Lower leg skin (tissue), 4 donors: ENCODE data around the gene ALDH18A1. TPM values are rescaled to one million over a fixed set of nuclear protein-coding genes. Genes with fewer than 3 reads are reported as not detected.

ENCODE experiments used
- DNase-seq, 2 donors: peaks; one replicate each; pipeline ENCODE4 v3.0.0-alpha.2; 2019; ENCODE audit warnings: low spot score in 2 of 2
- H3K4me3 ChIP-seq: fragments of 200-600 bp; sonication (generic); 2 replicates; pipeline ENCODE4 v1.5.1; 2017; ENCODE audit warnings: mild to moderate bottlenecking, low read depth; ENCODE audit not compliant: poor library complexity, severe bottlenecking
- POLR2A ChIP-seq, 2 donors: fragments of 450-650 bp; IDR thresholded peaks; one replicate each; pipeline ENCODE4 v1.6.1; 2016 to 2017; ENCODE audit warnings: antibody characterized with exemption in 2 of 2, mild to moderate bottlenecking in 1 of 2, moderate library complexity in 1 of 2
- WGBS, 2 donors: methylation state at CpG; one replicate each; pipeline ENCODE4 v1.1.5; 2018; 5-methylcytosine and 5-hydroxymethylcytosine counted together
- intact Hi-C: fragments of 100-400 bp; cut with DNase I; formaldehyde crosslinking; loops from one replicate; pipeline ENCODE4 v1.15.0; 2023; ENCODE audit warnings: low total_unique reads
- total RNA-seq, 4 donors: library from RNA; depleted of rRNA; stranded (reverse); fragments of >200 nt; gene quantifications; one replicate each; pipeline ENCODE4 v1.1.0, GENCODE V29; 2016
- TF ChIP-seq, protein P1 (sequence below), 3 donors: fragments of 450-650 bp; IDR thresholded peaks; one replicate each; pipeline ENCODE4 v1.5.1; 2016; ENCODE audit warnings: antibody characterized with exemption in 3 of 3, mild to moderate bottlenecking in 3 of 3, moderate library complexity in 2 of 3

ALDH18A1 gene
- total RNA-seq, 4 donors from 2014 or later = 25.1 to 32.4 (median 29.1) TPM

DNA sequence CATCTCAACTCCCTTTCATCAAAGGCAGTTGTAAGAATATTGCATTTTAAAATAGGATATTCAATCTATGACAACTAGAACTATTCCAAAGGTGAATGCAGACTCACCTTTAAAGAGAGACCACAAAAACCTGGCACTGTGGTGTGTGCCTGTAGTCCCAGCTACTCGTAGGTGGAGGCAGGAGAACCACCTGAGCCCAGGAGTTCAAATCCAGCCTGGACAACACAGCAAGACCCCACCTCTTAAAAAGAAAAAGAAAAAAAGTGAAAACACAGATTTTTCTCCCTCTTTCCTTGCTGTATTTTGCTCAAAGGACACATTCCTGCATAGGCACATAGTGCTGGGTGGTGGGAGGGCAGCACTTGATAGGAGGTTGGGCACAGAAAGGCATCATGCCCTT is 739 bp upstream of the ALDH18A1 start:
- intact Hi-C loops = no loop called here
- H3K4me3 ChIP-seq = no peak overlapping the region
- whole genome bisulfite sequencing, 2 donors = 32 to 75% methylated on average over 1 of the region's 1 CpG
- TF ChIP-seq, protein P1, sequence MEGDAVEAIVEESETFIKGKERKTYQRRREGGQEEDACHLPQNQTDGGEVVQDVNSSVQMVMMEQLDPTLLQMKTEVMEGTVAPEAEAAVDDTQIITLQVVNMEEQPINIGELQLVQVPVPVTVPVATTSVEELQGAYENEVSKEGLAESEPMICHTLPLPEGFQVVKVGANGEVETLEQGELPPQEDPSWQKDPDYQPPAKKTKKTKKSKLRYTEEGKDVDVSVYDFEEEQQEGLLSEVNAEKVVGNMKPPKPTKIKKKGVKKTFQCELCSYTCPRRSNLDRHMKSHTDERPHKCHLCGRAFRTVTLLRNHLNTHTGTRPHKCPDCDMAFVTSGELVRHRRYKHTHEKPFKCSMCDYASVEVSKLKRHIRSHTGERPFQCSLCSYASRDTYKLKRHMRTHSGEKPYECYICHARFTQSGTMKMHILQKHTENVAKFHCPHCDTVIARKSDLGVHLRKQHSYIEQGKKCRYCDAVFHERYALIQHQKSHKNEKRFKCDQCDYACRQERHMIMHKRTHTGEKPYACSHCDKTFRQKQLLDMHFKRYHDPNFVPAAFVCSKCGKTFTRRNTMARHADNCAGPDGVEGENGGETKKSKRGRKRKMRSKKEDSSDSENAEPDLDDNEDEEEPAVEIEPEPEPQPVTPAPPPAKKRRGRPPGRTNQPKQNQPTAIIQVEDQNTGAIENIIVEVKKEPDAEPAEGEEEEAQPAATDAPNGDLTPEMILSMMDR (IDR thresholded peaks at IDR 0.05) = no peak
- TF ChIP-seq POLR2A (IDR thresholded peaks at IDR 0.05) = no peak
- no peak for DNase-seq

DNA sequence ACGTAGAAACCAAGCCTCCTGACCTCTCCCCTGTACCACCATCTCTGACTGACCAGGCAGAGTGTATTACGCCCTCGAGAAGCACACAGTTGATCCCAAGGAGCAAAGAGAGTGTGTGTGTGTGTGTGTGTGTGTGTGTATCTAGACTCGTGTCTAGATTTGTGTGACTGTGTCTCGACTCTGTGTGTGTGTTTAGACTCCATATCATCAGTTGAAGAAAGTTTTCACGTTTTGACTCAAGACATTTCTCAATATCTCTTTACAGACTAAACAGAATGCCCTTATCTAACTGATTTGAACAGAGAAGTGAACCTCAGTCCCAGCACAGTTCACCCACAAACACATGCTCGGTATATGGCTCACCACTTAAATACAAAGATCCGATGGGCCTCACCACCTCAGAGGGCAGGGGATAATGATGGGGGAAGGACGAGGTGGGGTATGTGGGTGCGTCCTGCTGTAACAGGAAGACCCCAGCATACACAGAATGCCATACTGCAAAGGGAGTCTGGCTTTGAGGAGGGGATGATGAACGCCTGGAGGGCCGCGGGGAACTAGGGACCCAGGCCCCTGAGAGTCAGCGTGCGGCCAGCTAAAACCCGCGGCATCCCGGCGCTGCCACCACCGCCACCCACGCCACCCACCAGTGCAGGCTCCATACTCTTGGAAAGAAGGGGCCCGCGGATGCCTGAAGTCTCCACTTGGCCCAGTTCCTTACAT is 780 bp downstream of the ALDH18A1 start:
- TF ChIP-seq, protein P1 (IDR thresholded peaks at IDR 0.05) = no peak
- no peak for TF ChIP-seq POLR2A (IDR thresholded peaks at IDR 0.05)
- 10 to 14% methylated on average over 16 to 21 of the region's 23 CpGs for WGBS, 2 donors
- peak overlapping the region; percentile 67 for H3K4me3 ChIP-seq
- DNase-seq = peak in 1 of 2 donors; percentile 87
- intact Hi-C loops = no loop called here

DNA sequence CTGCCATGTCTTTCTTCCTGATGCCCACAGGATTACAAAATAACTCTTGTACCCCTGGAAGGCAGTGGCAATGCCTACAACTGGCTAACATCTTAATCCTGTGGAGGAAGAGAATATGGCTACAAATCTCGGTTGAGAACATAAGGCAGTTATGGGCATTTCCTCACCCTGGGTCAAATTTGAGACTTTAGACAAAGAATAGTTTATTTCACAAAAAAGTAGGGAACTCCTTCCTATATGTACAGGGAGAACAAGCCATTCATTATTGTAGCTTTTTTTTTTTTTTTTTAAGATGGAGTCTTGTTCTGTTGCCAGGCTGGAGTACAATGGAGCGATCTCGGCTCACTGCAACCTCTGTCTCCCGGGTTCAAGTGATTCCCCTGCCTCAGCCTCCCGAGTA is 2.6 kb downstream of the ALDH18A1 start:
- no peak for DNase-seq
- intact Hi-C loops = no loop called here
- 83 to 85% methylated on average over 5 of the region's 5 CpGs for WGBS, 2 donors
- TF ChIP-seq, protein P1 (IDR thresholded peaks at IDR 0.05) = no peak
- no peak for TF ChIP-seq POLR2A (IDR thresholded peaks at IDR 0.05)
- H3K4me3 ChIP-seq = no peak overlapping the region

DNA sequence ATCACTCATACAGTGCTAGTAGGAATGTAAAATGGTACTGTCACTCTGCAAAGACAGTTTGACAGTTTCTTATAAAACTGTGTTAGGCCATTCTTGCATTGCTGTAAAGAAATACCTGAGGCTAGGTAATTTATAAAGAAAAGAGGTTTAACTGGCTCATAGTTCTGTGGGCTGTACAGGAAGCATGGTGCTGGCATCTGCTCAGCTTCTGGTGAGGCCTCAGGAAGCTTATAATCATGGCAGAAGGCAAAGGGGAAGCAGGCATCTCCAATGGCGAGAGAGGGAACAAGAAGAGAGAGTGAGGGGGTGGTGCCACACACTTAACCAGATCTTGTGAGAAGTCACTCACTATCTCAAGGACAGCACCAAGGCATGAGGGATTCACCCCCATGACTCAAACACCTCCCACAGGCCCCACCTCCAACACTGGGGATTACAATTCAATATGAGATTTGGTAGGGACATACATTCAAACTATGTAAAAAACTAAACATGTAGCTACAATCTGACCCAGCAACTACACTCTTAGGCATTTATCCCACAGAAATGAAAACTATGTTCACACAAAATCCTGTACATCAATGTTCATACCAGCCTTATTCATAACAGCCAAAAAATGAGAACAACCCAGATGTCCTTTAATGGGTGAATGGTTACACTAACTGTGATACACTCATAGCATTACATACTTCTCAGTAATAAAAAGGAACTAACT is 5.0 kb downstream of the ALDH18A1 start:
- no peak for DNase-seq
- intact Hi-C loops = no loop called here
- no peak for TF ChIP-seq POLR2A (IDR thresholded peaks at IDR 0.05)
- TF ChIP-seq, protein P1 (IDR thresholded peaks at IDR 0.05) = no peak
- no peak overlapping the region for H3K4me3 ChIP-seq
- 89 to 92% methylated on average over 1 of the region's 1 CpG for WGBS, 2 donors

DNA sequence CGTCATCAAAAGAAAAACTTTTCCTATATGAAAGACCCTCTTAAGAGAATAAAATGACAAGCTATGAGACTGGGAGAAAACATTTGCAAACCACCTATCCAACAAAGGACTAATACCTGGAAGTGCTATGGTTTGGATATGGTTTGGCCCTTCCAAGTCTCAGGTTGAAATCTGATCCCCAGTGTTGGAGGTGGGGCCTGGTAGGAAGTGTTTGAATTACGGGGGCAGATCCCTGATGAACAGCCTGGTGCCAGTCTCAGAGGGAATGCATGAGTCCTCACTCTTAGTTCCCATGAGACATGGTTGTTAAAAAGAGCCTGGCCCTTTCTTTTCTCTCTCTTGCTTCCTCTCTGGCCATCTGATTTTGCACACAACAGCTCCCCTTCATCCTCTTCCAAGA is 6.3 kb downstream of the ALDH18A1 start:
- no peak for DNase-seq
- 67% methylated on average over 2 of the region's 2 CpGs for WGBS, 2 donors
- TF ChIP-seq POLR2A (IDR thresholded peaks at IDR 0.05) = no peak
- TF ChIP-seq, protein P1 (IDR thresholded peaks at IDR 0.05) = no peak
- intact Hi-C loops = no loop called here
- H3K4me3 ChIP-seq = no peak overlapping the region
